Tracheal epithelial cell (primary cell): ENCODE measurements around the gene C3orf38. TPM values are rescaled to one million over a fixed set of nuclear protein-coding genes. Genes with fewer than 3 reads are reported as not detected.

Source experiments
- total RNA-seq: library from RNA; depleted of rRNA; stranded (reverse); fragments of >200 nt; gene quantifications from 2 replicates; pipeline ENCODE4 v1.2.1, GENCODE V29; 2014

C3orf38 gene
- total RNA-seq, result 18.5 and 24.6 TPM in 2 replicates

DNA sequence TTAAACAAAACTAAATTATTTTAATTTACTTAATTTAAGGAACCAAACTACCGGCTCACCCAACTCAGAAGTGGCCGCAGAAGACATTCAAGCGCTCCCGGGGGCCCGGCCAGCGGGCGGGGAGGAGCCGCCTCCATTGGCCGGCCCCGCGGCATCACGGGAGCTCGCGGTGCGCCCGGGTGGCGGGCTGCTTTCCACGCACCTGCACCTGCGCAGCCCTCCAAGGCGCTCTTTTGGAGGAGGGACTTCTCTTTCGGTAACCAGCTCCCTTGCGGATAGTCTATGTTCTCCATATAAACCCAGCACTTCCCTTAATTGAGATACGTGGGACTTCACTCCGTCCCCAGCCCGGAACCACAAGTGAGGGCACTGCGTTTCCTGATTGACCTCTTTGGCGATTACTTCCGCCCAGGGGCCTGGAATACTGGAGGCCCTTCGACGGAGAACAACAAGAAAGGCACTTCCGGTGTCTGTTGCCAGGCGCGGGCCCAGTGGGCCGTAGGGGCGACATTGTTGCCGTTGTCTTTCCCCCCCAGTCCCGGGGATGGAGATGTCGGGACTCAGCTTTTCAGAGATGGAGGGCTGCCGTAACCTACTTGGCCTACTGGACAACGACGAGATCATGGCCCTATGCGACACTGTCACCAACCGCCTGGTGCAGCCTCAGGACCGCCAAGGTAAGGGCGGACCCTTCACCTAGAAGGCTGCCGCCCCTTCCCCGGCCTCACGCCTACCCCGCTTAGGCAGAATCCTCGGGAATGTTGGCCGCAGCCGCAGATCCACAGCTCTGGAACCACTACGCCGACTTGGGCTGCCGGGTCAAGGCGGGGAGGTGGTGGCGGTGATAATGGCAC lies at the start of gene C3orf38:
TSS of gene C3orf38 (plus strand) at position 451 of the 854 bp plus-strand sequence. CDS start at position 545, 94 bp downstream.

Other genes with a start within 250 kb of the C3orf38 start
- 26.7 and 27.7 TPM in 2 replicates for gene CGGBP1, start 91.0 kb upstream of the C3orf38 start, total RNA-seq
- 8.5 and 14.9 TPM in 2 replicates for gene ZNF654, start 90.7 kb upstream of the C3orf38 start, total RNA-seq